K562 (cell line): Measurements from ENCODE around the gene EPHX1. TPM values are rescaled to one million over a fixed set of nuclear protein-coding genes. Genes with fewer than 3 reads are reported as not detected.
A peak's percentile ranks its signal among the peaks of the same experiment; 100 is the strongest.

ENCODE experiments used
- ATAC-seq: fragments of 200-7000 bp; cut with Tn5 transposase; 3 replicates; pipeline ENCODE4 v1.9.1; 2020; ENCODE audit warnings: moderate library complexity
- BruUV-seq: library from RNA; stranded (reverse); fragments of 400-500 nt; replicated peaks from 2 replicates; lab custom pipeline; 2021; lab: Mats Ljungman, UMichigan
- CTCF ChIA-PET: fragments of 300-600 bp; formaldehyde crosslinking; extraction: SDS; loops from one replicate; lab custom pipeline; 2021; ENCODE audit warnings: low intra/inter-chr PET ratio; lab: Yijun Ruan, JAX
- POLR2A ChIA-PET: fragments of 300-600, 350-650 bp; sonication (Branson Sonifier 250); formaldehyde crosslinking; extraction: SDS; loops from one replicate; lab custom pipeline; 2021; ENCODE audit warnings: antibody characterized with exemption, inconsistent platforms; lab: Yijun Ruan, JAX
- DNase-seq, 4 experiments: peaks; one replicate each; pipeline versions ENCODE4 v3.0.0 to v3.0.0-alpha.2; 2011 to 2018; ENCODE audit warnings: low spot score in 3 of 4, mixed read lengths in 3 of 4; ENCODE audit errors: extremely low read depth in 1 of 4
- FAIRE-seq: peaks from 2 replicates; lab custom pipeline; 2011; peaks lifted over from hg19 to GRCh38; lab: Jason Lieb, UNC
- H2AFZ ChIP-seq: 2 replicates; pipeline ENCODE4 v1.6.0; 2011; ENCODE audit warnings: low read depth, low read length, control low read depth, inconsistent platforms
- H3K27ac ChIP-seq: fragments of 200-600 bp; 3 replicates; pipeline ENCODE4 v1.8.0; 2011; ENCODE audit warnings: low read depth, mild to moderate bottlenecking, control low read depth, inconsistent platforms, low read length, moderate library complexity, mixed read lengths; ENCODE audit errors: extremely low read depth
- H3K27me3 ChIP-seq, 2 experiments: fragments of 300-600 bp in 1 of 2; 2 replicates in 1 of 2; 3 replicates in 1 of 2; pipeline versions ENCODE4 v1.6.0 to v1.8.0; 2011; ENCODE audit warnings: inconsistent platforms in 2 of 2, low read length in 2 of 2, mild to moderate bottlenecking in 1 of 2, mixed read lengths in 1 of 2, moderate library complexity in 1 of 2; ENCODE audit not compliant: control insufficient read depth in 2 of 2, insufficient read depth in 2 of 2
- H3K36me3 ChIP-seq: fragments of 300-600 bp; 3 replicates; pipeline ENCODE4 v1.8.0; 2011; ENCODE audit warnings: mild to moderate bottlenecking, low read length, inconsistent platforms; ENCODE audit not compliant: control insufficient read depth, insufficient read depth
- H3K4me1 ChIP-seq, 2 experiments: fragments of 200-600 bp in 1 of 2; replicated peaks in 1 of 2; 2 replicates in 1 of 2; 3 replicates in 1 of 2; pipeline versions ENCODE4 v1.5.1 to v1.8.0; 2011; ENCODE audit warnings: inconsistent platforms in 2 of 2, low read length in 2 of 2, mild to moderate bottlenecking in 1 of 2, mixed read lengths in 1 of 2, moderate library complexity in 1 of 2; ENCODE audit not compliant: control insufficient read depth in 2 of 2, insufficient read depth in 2 of 2
- H3K4me2 ChIP-seq: 2 replicates; pipeline ENCODE4 v1.6.1; 2011; ENCODE audit warnings: low read length, control low read depth, inconsistent platforms, mixed read lengths; ENCODE audit not compliant: insufficient read depth
- H3K4me3 ChIP-seq: fragments of 200-600 bp; sonication (generic), shearing (Covaris generic); 2 replicates; pipeline ENCODE4 v1.5.1; 2016; ENCODE audit warnings: control low read depth, inconsistent platforms
- H3K79me2 ChIP-seq: fragments of 200-600 bp; 3 replicates; pipeline ENCODE4 v1.8.0; 2011; ENCODE audit warnings: low read length, inconsistent platforms; ENCODE audit not compliant: control insufficient read depth, insufficient read depth
- H3K9ac ChIP-seq, 2 experiments: 2 replicates each; pipeline versions ENCODE4 v1.6.0 to v1.6.1; 2011; ENCODE audit warnings: low read depth in 2 of 2, low read length in 2 of 2, control low read depth in 1 of 2, inconsistent platforms in 1 of 2, mild to moderate bottlenecking in 1 of 2, mixed read lengths in 1 of 2; ENCODE audit not compliant: insufficient read depth in 1 of 2
- H3K9me1 ChIP-seq: one replicate; pipeline ENCODE4 v1.6.0; 2011; ENCODE audit warnings: inconsistent platforms, mild to moderate bottlenecking, low read length, moderate library complexity; ENCODE audit not compliant: control insufficient read depth, insufficient read depth
- H3K9me3 ChIP-seq: replicated peaks from 2 replicates; pipeline ENCODE4 v1.5.1; 2011; ENCODE audit warnings: low read depth, low read length, inconsistent platforms; ENCODE audit not compliant: control insufficient read depth, insufficient read depth
- H4K20me1 ChIP-seq: replicated peaks from 2 replicates; pipeline ENCODE4 v1.6.1; 2011; ENCODE audit warnings: low read length, inconsistent platforms, mixed read lengths; ENCODE audit not compliant: control insufficient read depth, insufficient read depth
- ATF1 ChIP-seq, 2 experiments: fragments of 450-650 bp in 1 of 2; IDR thresholded peaks; 2 replicates each; pipeline ENCODE4 v1.6.1; 2016; ENCODE audit warnings: missing compliant biosample characterization in 1 of 2, missing genetic modification characterization in 1 of 2
- CREM ChIP-seq: IDR thresholded peaks from 2 replicates; pipeline ENCODE4 v1.6.1; 2014; ENCODE audit warnings: antibody characterized with exemption, low read depth
- CXXC5 ChIP-seq: fragments of 250-450 bp; sonication (Bioruptor Pico); IDR thresholded peaks from 2 replicates; pipeline ENCODE4 v1.8.0; 2022; ENCODE audit warnings: inconsistent platforms, mild to moderate bottlenecking, moderate library complexity
- GATAD2A ChIP-seq: fragments of 450-650 bp; IDR thresholded peaks from 2 replicates; pipeline ENCODE4 v1.6.1; 2017
- HDAC6 ChIP-seq: IDR thresholded peaks from 2 replicates; pipeline ENCODE4 v1.6.1; 2012; ENCODE audit warnings: low read depth, mild to moderate bottlenecking, control low read depth, inconsistent platforms, low read length, moderate library complexity
- MYNN ChIP-seq, 2 experiments: sonication (generic); formaldehyde crosslinking in 1 of 2; IDR thresholded peaks; 2 replicates each; pipeline versions ENCODE4 v1.5.0 to v1.6.1; 2016 to 2020; ENCODE audit warnings: antibody characterized with exemption in 1 of 2, missing genetic modification reagents in 1 of 2
- NR2C2 ChIP-seq, 2 experiments: fragments of 200-800 bp in 1 of 2; sonication (Bioruptor generic) in 1 of 2; sonication (generic) in 1 of 2; formaldehyde crosslinking in 1 of 2; IDR thresholded peaks; 2 replicates each; pipeline versions ENCODE4 v1.6.1 to v1.8.0; 2016 to 2022; ENCODE audit warnings: mild to moderate bottlenecking in 1 of 2, missing compliant biosample characterization in 1 of 2, missing genetic modification characterization in 1 of 2, missing genetic modification reagents in 1 of 2
- PCBP2 ChIP-seq: fragments of 200-400 bp; formaldehyde crosslinking; IDR thresholded peaks from 2 replicates; pipeline ENCODE4 v1.6.1; 2018; ENCODE audit warnings: low read length, low read depth, mild to moderate bottlenecking, moderate library complexity; ENCODE audit not compliant: poor library complexity, severe bottlenecking
- SNRNP70 ChIP-seq: fragments of 200-400 bp; formaldehyde crosslinking; optimal IDR thresholded peaks from 2 replicates; pipeline ENCODE3; 2017; ENCODE audit warnings: low read depth, low read length
- SPI1 ChIP-seq: IDR thresholded peaks from 2 replicates; pipeline ENCODE4 v1.6.1; 2011; ENCODE audit warnings: low read depth, low read length, control low read depth, borderline replicate concordance
- TBP ChIP-seq: optimal IDR thresholded peaks from 2 replicates; pipeline ENCODE3; 2011; ENCODE audit warnings: low read depth, low read length, improper control_type of control experiment
- U2AF2 ChIP-seq: fragments of 200-400 bp; formaldehyde crosslinking; optimal IDR thresholded peaks from 2 replicates; pipeline ENCODE3; 2017; ENCODE audit warnings: low read depth, mild to moderate bottlenecking, low read length
- ZNF780A ChIP-seq: fragments of 250-450 bp; sonication (Bioruptor Pico); IDR thresholded peaks from 2 replicates; pipeline ENCODE4 v1.5.0; 2021; ENCODE audit warnings: mild to moderate bottlenecking
- WGBS: fragments of 100-300 bp; shearing (Covaris generic); methylation state at CpG from one replicate; pipeline ENCODE4 v1.1.6; 2016; ENCODE audit warnings: low coverage, mixed read lengths; ENCODE audit not compliant: insufficient coverage; ENCODE audit errors: missing lambda C conversion rate; 5-methylcytosine and 5-hydroxymethylcytosine counted together
- in situ Hi-C: fragments of 300-500 bp; cut with MboI; formaldehyde crosslinking; loops from 4 replicates; pipeline ENCODE4 v1.15.0; 2018; ENCODE audit warnings: inconsistent platforms, mixed read lengths
- intact Hi-C: fragments of 100-400 bp; cut with micrococcal nuclease; formaldehyde crosslinking; loops from 2 replicates; pipeline ENCODE4 v1.14.2; 2022
- polyA plus RNA-seq, 8 experiments: library from polyadenylated mRNA; depleted of rRNA in 4 of 8; stranded (reverse) in 5 of 8; unstranded in 3 of 8; fragments of >200 nt; fragmentation: Nextera tagmentation in 2 of 8; fragmentation: Illumina TruSeq in 1 of 8; extraction: Ambion mirVana in 2 of 8; extraction: Trizol in 1 of 8; gene quantifications; 2 replicates each; pipeline versions ENCODE4 v1.2.1 to v1.2.3, GENCODE V29; 2011 to 2014; ENCODE audit warnings: inconsistent platforms in 1 of 8, missing spikeins in 1 of 8
- total RNA-seq, 7 experiments: library from RNA; depleted of rRNA in 6 of 7; stranded (reverse); fragments of >200 nt in 6 of 7; fragmentation: Illumina TruSeq in 2 of 7; extraction: Trizol in 2 of 7; gene quantifications; 2 replicates each; pipeline versions ENCODE4 v1.2.1 to v1.2.3, GENCODE V29; 2011 to 2021; ENCODE audit warnings: low replicate concordance in 1 of 7
- TF ChIP-seq, protein P1 (sequence below): sonication (generic); formaldehyde crosslinking; IDR thresholded peaks from 2 replicates; pipeline ENCODE4 v1.8.0; 2022; ENCODE audit warnings: mild to moderate bottlenecking, missing genetic modification reagents, borderline replicate concordance
- TF ChIP-seq, protein P2 (sequence below): IDR thresholded peaks from 3 replicates; pipeline ENCODE4 v1.6.1; 2011; ENCODE audit warnings: borderline replicate concordance, mild to moderate bottlenecking, moderate library complexity; ENCODE audit not compliant: insufficient read length; ENCODE audit errors: extremely low read depth

The EPHX1 gene
- total and polyA plus RNA-seq, 9 of the 15 experiments (the other 6 are each of a cell fraction or from before 2014, with no cell fraction given), result 0.21 to 27.0 (median 6.7) TPM

DNA sequence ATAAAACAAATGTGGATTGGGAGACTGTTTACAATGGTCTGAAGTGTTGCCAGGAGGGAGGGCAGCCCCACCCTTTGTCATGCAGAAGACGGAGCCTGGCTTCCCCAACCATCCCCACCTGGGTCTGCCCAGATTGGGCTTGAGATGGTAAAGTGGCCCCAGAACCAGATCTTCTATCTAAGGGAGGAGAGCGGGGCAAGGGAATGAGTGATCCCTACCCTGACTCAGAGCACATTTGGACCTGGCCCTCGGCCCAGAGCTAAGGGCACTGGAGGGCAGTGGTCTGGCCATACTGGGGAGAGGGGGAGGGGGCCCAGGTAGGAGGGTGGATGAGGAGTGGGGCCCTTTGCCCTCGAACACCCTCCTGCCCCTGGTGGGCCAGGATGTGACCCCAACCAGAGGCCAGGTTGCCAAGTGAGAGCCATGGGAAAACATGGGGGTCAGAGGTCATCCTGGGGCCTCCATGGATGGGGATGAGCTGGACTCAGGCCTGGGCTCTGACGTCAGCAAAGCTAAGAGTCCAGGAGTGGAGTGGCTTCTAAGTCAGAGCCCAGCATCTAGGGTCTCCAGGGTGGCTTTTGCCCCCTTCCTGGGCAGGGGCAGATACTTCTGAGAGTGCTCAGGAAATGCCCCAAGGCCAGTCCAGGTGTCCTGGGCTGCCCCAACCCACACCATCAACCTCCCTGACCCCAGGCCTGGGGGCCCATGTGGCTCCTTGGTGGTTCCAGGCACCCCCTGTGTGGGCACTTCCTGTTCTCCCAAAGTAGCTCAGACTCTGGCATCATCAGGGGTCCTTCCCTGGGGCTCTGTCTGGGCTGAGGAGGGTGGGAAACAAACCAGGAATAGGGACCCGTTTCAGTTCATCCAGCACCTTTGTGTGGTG lies 80.7 kb downstream of the EPHX1 start:
- in situ Hi-C loops (no loop called here), intact Hi-C loops (no loop called here)
- DNase-seq (no peak), ATAC-seq (no peak; the same call in 2 of the 3 replicates), FAIRE-seq (no peak)
- 47% methylated on average over 6 of the region's 6 CpGs for WGBS
- Histone ChIP-seq H3K4me1 (peaks cover 0 to 27% of the 10 kb centered on the region in 2 experiments; a peak in 3 of 5 replicates), H3K9me3 (no peaks in the 10 kb centered on the region), H3K27me3 (no peaks in the 10 kb centered on the region), H3K27ac (no peak overlapping the region), H3K9ac (peak overlapping the region in 1 of 2 experiments; percentile 49; a peak in 2 of 4 replicates), H3K79me2 (no peaks in the 10 kb centered on the region), H4K20me1 (no peaks in the 10 kb centered on the region), H3K36me3 (no peaks in the 10 kb centered on the region), H3K4me2 (no peak overlapping the region), H3K9me1 (peaks cover 3% of the 10 kb centered on the region), H2AFZ (peak overlapping the region; percentile 35; the same call in 1 of the 2 replicates), H3K4me3 (no peak overlapping the region)
- ChIA-PET CTCF (no interaction called here), POLR2A (interaction anchor here (0.6 to 1.9 kb wide), 2 partner anchors 8 to 91 kb away, joined by 3 to 8 read pairs; no protein-coding TSS in a partner anchor)
- BruUV-seq, result no TSS peak
- TF ChIP-seq MYNN (IDR thresholded peaks at IDR 0.05) (no peak), MYNN (CRISPR knock-in tag; IDR thresholded peaks at IDR 0.05) (no peak), NR2C2 (CRISPR knock-in tag; IDR thresholded peaks at IDR 0.05) (no peak; the same call in 1 of the 2 replicates), NR2C2 (tag; IDR thresholded peaks at IDR 0.05) (peak; percentile 60; the same call in 1 of the 2 replicates), GATAD2A (no peak), ATF1 (CRISPR knock-in tag; IDR thresholded peaks at IDR 0.05) (no peak), ATF1 (tag; IDR thresholded peaks at IDR 0.05) (peak; percentile 25; the same call in 1 of the 2 replicates), SNRNP70 (no peak), U2AF2 (no peak), SPI1 (0 out of 2 replicates have a peak, but pooled peaks have one; percentile 9), CREM (peak; percentile 18; the same call in 1 of the 2 replicates), TBP (no peak), CXXC5 (CRISPR knock-in tag) (no peak), HDAC6 (no peak), ZNF780A (CRISPR knock-in tag) (no peak), PCBP2 (no peak)
- TF ChIP-seq, protein P1, sequence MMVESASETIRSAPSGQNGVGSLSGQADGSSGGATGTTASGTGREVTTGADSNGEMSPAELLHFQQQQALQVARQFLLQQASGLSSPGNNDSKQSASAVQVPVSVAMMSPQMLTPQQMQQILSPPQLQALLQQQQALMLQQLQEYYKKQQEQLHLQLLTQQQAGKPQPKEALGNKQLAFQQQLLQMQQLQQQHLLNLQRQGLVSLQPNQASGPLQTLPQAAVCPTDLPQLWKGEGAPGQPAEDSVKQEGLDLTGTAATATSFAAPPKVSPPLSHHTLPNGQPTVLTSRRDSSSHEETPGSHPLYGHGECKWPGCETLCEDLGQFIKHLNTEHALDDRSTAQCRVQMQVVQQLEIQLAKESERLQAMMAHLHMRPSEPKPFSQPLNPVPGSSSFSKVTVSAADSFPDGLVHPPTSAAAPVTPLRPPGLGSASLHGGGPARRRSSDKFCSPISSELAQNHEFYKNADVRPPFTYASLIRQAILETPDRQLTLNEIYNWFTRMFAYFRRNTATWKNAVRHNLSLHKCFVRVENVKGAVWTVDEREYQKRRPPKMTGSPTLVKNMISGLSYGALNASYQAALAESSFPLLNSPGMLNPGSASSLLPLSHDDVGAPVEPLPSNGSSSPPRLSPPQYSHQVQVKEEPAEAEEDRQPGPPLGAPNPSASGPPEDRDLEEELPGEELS, result no peak
- TF ChIP-seq, protein P2, sequence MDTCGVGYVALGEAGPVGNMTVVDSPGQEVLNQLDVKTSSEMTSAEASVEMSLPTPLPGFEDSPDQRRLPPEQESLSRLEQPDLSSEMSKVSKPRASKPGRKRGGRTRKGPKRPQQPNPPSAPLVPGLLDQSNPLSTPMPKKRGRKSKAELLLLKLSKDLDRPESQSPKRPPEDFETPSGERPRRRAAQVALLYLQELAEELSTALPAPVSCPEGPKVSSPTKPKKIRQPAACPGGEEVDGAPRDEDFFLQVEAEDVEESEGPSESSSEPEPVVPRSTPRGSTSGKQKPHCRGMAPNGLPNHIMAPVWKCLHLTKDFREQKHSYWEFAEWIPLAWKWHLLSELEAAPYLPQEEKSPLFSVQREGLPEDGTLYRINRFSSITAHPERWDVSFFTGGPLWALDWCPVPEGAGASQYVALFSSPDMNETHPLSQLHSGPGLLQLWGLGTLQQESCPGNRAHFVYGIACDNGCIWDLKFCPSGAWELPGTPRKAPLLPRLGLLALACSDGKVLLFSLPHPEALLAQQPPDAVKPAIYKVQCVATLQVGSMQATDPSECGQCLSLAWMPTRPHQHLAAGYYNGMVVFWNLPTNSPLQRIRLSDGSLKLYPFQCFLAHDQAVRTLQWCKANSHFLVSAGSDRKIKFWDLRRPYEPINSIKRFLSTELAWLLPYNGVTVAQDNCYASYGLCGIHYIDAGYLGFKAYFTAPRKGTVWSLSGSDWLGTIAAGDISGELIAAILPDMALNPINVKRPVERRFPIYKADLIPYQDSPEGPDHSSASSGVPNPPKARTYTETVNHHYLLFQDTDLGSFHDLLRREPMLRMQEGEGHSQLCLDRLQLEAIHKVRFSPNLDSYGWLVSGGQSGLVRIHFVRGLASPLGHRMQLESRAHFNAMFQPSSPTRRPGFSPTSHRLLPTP, result no peak
